Stimulated activated CD4-positive, alpha-beta T cell treated with anti-CD3 and anti-CD28 coated beads, Interleukin-2, amount 100 ng/mL, for 48 hours (primary cell): Measurements from ENCODE around the gene KIF26A.
"Not testable (repeated sequence)": the region's sequence is repeated elsewhere in the genome, so short reads cannot be mapped to it uniquely, and the experiment has no call there.

Source experiments
- DNase-seq, 2 donors: peaks; one replicate each; pipeline ENCODE4 v3.0.0-alpha.2; 2020

Gene KIF26A

DNA sequence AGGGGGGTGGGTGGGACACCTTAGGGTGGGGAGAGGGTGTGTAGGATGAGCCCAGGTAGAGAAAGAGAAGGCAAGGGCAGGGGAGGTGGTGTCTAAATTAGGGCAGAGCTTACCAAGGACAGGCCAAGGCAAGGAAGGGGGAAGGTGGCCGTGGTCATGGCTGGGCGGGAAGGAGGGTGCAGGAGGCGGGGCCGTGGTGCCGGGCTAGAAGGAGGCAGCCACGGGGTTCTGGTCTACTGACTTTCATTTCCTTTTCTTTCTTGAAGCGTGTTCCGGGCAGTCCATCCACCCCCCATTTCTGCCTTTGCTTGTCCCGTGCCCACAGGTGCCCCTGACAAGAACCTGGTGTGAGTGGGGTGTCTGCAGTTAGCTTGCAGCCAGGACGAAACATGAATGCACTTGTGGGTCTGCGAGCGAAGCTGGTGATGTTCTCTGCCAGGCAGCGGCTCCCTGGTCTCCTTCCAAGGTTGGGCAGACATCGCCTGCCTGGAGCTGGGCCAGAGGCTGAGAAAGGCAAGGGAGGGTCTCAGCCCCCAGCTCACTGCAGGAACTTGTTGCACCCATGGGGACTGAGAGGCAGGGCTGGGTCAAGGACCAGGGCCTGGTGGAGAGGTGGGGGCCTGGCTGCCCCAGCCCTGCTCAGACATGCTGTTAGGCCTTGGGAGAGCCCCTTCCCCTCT, 58.2 kb downstream of the KIF26A start:
- DNase-seq = no peak

DNA sequence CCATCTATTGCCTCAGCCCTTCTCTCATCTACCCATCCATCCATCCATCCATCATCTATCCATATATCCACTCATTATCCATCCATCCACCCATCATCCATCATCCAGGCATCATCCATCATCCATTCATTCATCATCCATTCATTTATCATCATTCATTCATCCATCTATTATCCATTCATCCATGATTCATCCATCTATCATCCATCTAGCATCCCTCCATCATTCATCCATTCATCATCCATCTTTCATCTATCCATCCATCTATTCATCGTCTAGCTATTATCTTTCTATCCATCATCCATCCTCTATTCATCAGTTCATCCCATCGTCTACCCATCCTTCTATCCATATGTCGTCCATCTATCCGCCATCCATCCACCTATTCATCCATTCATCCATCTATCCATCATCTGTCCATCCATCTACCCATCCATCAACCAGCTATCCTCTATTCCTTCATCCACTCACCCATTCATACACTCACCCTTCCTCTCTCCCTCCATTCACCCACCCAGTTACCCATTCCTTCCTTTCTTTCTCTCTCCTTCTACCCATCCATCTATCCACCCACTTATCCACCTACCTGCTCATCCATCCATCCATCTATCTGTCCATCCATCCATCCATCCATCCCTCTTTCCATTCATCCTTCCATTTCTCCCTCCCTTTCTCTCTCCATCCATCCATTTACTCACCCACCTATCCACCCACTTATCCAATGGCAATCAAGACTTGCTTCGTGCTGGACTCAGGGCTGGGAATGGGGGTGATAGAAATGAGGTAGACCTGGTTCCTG, 59.3 kb downstream of the KIF26A start:
- no peak for DNase-seq

DNA sequence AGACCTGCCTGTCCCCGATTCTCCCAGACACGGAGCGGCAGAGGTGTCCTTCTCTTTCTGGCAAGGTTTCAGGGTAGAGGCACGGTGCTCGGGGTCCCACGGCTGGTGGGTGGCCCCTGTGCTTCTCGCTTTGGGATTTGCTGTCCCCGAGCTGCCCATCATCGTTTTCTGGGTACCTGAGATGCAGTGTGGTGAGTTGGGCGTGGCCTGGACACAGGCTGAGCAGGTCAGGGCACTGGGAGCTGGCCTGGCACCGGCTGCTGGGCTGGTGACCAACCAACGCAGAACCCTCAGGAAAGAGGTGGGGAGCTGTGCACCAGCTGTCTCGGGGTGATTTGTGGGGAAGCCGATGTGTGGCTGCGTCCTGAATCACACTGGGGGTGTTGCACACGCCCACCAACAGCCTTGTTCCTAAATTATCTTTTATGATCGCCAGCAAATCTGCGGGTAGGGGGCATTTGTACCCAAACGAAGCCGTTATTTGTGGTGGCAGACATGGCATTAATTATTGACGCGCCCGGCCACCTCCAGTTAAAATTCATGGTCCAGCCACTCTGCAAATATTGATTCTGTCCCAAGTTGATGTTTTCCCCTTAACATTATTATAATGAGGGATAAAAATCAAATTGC, 61.0 kb downstream of the KIF26A start:
- no peak for DNase-seq

DNA sequence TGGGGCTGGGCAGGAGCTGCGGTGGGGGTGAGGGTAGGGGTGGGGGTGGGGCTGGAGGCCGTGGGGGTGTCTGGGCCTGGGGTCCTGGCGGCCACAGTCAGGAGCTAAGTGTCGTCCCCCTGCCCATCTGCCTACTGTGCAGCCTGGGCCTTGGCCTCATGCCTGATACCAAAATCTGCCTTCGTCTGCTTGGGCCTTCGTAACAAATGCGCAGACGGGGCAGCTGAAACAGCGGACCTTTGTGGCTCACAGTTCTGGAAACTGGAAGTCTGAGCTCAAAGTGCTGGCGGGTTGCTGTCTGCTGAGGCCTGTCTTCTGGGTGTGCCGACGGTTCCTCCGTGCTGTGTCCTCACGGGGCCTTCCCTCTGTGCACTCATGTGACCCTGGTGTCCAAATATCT, 61.7 kb downstream of the KIF26A start:
- no peak for DNase-seq

DNA sequence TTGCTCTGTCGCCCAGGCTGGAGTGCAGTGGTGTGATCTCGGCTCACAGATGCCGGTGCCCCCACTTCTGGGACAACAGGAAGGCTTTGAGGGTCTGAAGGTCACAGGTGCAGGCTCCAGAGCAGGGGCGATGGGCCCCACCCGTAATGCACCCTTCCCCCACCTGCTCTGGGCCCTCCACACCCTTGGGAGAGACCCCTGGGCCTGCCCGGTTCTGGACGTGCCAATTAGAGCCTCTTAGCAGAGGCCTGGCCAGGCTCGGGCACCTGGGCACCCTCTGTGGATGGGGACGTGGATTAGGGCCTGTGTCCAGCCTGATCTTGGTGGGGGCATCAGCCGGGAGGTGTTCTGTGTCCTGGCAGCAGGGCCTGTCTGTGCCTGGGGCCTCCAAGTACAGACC, 62.2 kb downstream of the KIF26A start:
- no peak for DNase-seq

DNA sequence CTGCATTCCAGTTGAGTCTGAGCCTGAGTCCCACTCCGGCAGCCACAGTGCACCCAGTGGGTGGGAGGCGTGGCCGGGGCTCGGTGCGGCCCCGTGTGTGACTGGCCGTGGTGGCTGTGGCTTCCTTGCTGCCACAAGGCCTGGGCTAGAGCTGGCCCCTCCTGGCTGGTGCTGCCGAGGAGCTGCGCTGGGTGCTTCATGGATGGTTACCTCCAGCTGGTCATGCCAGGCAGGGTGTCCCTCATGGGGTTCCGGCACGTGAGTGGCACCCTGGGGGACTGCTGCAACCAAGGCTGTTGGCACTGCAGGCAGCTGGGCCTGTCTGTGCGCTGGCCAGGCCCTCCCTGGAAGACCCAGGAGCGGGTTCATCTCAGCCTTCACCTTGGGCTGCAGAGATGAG, 62.7 kb downstream of the KIF26A start:
- no peak for DNase-seq

DNA sequence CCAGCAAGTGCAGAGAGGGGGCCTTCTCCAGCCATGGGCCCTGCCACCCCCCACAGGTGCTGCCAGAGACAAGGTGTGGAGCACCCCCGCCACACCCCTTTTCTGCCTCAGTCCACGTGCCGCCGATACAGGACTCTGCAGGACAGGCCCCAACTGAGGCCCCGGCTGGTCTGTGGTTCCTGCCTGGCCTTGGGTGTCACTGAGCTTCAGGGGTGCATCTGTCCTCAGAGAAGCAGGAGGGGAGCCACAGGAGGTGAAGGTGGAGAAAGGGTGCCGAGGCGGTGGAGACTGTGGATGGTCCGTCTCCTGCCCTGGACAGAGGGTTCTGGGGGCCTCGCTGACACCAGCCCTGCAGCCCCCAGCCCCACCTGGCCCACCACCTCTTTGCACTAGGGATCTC, 63.1 kb downstream of the KIF26A start:
- no peak for DNase-seq

DNA sequence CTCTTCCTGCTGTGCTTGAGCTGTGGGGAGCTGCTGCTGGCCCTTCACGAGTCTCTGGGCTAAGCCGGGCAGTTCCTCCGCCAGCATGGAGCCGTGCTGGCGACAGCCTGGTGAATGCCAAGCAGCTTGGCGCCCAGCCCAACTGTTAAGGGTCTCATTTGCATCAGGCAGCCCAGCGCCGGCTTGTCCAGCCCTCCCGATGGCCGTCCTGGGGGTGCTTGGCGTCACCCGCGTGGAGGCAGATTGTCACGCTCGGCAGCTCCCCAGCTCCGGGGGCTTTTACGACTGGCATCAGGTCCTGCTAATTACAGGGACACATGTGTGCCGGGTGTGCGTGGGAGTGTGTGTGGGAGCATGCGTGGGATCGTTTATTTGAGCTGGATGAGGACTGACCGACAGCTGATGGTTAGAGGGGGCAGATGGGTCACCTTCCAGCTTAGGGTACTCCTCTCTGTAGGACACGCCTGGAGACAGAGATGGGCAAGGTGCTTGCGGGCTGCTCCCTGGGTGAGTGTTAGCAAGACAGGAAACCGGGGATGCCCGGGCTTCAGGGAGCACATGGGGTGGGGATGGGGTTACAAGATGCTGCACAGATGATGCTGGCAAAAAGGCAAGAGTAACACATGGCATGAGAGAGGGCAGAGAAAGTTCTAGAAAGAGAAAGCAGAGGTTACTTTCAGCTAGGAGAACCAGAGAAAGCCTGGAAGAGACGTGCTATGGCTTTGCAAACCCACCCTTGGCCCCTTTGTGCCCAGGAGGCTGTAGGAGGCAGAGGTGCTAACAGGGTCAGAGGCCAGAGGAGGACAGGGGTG, 64.1 kb downstream of the KIF26A start:
- no peak for DNase-seq

DNA sequence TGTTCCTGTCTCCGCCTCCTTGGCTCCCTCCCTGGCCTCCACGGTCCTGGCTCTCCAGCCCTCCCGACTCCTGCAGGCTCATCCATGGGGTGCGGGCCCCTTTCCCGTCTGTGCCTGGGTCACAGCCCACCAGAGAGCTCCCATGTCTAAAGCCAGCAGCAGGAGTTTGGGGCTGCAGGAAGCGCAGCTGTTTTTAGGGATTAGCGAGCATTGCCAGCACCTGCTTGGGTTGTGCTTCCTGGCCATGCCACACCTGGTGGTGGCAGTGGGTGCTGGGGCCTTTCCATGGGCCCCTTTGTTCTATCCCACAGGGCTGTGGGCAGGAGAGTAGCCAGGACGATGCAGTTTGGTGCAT, 64.7 kb downstream of the KIF26A start:
- no peak for DNase-seq

DNA sequence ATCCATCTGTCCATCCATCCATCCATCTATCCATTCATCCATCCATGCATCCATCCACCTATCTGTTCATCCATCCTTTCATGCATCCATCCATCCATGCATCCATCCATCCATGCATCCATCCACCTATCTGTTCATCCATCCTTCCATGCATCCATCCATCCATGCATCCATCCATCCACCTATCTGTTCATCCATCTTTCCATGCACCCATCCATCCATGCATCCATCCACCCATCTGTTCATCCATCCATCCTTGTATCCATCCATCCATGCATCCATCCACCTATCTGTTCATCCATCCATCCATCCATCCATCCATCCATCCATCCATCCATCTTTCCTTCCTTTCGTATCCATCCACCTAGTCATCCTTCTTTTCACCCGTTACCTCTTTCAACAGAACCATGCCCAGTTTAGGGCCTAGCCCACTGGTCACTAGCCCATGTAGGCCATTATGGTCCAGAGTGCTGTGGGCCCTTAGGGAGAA, 66.3 kb downstream of the KIF26A start:
- DNase-seq = no peak

DNA sequence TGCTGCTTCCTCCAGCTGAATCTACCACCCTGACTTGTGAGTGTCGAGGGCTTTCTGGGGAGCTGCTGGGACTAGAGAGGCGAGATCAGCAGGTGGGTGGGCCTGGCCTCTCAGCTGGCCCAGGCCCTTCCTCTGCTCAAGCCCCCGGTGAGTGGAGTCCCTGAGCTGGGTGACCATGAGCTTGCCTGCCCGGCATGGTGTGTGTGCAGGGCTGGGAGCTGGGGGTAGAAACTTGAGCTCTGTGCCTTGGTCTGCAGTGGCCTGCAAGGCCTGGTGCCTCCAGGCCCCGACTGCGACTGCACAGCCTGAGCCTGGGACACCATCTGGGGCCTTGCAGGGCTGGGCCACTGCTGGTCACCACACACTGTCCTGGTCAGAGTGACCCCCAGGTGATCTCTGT, 67.4 kb downstream of the KIF26A start:
- DNase-seq = no peak

DNA sequence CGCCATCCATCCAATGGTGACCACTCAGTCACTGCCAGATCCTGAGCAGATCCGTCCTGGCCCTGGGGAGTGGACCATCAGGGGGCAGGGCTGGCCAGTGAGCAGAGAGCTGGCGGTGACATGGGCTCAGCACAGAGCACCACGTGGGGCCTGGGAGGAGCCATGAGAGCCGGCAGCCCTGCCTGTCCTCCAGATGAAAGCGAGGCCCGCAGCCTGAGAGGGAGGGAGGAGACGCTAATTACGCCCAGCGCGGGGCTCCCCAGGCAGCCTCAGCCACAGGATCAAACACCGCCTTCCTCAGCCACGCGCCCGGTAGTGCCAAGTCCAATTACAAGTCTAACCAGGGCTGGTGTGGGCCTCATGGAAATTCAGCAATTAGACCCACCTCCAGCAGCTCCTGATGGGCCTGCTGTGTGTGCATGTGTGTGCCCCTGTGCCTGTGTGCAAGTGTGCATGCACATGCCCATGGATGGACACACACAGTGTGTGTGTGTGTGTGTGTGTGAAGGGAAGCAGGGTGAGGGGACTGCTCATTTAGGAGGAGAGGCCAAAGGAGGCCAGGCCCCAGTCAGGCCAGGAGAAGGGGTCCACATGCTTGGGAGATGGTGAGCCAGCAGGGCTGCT, 68.0 kb downstream of the KIF26A start:
- DNase-seq = no peak

DNA sequence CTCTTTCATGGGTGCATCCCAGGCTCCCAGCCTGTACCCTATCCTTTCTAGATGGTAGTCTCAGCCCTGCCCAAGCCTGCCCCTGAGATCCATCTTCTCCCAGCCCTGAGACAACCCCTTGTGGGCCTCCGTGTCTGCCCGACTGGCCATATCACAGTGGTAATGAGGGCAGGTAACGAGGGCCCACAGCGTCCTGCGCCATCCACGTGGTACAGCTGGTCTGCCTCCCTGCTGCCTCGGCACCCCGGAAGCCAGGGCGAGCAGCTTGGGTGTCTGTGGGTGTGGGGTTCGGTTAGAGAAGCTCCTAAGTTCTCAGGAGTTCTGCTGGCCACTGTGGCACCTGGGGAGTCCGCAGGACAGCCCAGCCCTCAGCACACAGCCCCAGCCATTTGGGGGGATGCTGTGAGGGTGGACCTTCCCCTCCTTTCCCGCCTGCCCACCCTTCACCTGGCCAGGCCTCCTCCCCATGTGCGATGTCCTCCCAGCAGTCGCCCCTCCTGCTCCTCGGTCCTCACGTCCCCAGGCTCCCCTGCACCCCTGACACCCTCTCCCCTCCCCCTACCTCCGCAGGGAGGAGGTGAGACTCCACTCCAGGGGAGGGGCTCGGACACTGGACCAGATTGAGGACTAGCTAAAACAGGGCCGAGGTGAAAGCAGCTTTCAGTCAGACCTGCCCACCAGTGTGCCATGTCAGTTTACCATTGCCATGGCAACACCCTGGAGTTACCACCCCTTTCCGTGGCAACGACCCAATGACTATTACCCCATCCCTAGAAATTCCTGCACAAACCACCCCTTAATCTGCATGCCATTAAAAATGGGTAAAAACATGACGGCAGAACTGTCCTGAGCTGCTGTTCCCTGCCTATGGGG, 69.0 kb downstream of the KIF26A start:
- no peak for DNase-seq

DNA sequence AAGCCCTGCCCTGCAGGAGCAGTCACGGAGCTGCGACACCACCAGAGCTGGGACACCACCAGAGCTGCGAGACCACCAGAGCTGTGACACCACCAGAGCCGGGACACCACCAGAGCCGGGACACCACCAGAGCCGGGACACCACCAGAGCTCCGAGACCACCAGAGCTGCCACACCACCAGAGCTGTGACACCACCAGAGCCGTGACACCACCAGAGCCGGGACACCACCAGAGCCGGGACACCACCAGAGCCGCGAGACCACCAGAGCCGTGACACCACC, 69.6 kb downstream of the KIF26A start:
- not testable (repeated sequence) for DNase-seq

DNA sequence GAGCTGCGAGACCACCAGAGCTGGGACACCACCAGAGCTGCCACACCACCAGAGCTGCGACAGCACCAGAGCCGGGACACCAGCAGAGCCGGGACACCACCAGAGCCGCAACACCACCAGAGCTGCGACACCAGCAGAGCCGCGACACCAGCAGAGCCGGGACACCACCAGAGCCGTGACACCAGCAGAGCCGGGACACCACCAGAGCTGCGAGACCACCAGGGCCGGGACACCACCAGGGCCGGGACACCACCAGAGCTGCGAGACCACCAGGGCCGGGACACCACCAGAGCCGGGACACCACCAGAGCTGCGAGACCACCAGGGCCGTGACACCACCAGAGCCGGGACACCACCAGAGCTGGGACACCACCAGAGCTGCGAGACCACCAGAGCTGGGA, 69.9 kb downstream of the KIF26A start:
- DNase-seq = not testable (repeated sequence)

DNA sequence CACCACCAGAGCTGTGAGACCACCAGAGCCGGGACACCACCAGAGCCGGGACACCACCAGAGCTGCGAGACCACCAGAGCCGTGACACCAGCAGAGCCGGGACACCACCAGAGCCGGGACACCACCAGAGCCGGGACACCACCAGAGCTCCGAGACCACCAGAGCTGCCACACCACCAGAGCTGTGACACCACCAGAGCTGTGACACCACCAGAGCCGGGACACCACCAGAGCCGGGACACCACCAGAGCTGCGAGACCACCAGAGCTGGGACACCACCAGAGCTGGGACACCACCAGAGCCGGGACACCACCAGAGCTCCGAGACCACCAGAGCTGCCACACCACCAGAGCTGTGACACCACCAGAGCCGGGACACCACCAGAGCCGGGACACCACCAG, 70.7 kb downstream of the KIF26A start:
- DNase-seq = not testable (repeated sequence)

DNA sequence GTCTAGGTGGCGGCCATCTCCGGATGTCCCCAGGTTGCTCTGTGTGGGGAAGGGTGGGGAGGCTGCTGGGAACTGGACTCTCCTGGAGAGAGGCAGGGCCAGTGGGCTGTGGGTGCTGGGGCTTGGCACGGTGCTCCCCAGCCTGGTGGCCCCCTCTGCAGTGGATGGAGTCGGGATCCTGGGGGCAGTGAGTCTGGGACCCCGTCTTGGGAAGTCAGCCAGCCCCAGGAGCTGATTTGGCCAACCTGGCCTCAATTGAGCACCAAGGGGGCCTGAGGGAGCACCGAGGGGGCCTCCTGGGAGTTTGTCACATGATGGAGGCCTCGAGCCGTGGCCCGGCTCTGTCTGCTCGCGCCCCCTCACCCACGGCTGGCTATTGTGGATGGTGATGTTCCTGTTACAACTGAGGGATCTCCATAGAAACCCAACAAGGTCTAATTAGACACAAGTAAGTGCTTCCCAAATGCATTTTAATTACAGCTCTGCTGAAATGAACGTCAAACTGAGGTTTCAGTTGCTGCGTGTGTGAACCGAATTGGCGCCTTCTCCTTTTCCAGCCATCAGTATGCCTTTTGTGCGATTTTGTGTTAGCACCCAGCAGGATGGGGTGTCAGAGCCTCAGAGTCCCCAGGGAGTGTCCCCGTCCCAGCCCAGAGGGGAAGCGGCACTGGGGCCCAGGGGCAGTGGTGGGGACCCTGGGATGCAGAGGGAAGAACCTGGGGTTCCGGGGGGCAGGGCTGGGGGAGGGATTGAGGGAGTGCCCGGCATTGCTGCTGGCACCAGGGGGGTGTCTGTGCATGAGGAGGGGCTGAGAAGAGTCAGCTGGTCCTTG, 71.8 kb downstream of the KIF26A start:
- DNase-seq = no peak

DNA sequence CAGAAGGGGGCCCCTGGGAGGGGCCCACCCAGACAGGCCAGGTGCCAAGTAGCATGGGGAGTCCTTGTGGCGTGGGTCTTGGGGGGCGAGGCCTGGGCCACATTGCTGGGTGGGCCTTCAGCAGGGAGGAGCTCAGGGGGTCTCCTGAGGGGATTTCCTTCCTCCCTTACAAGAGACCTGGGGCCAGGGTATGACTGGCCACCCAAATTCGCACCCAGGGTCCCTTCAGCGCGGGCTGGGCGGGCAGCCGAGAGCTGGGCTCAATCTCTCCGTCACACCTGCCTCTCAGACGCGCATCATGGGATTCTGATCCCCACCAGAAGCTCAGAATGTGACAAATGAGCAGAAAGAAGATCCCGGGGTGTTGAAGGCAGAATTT, 72.4 kb downstream of the KIF26A start:
- no peak for DNase-seq

DNA sequence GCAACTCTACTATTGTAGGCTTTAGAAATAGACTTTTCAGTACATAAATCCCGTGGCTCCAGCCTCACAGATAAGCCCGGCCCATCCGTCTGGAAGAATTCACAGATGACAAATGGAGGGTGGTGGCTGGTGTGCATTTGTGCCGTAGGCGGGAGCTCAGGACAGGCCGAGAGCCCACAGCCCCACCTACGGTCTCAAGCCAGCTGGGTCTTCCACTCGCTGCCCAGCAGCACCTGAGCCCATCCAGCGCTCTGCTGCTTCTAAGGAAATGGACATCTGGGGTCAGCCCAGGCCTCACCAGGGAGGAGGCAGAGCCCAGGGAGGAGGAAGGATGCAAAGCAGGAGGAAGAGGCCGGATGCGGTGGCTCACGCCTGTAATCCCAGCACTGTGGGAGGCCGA, 72.8 kb downstream of the KIF26A start:
- no peak for DNase-seq

DNA sequence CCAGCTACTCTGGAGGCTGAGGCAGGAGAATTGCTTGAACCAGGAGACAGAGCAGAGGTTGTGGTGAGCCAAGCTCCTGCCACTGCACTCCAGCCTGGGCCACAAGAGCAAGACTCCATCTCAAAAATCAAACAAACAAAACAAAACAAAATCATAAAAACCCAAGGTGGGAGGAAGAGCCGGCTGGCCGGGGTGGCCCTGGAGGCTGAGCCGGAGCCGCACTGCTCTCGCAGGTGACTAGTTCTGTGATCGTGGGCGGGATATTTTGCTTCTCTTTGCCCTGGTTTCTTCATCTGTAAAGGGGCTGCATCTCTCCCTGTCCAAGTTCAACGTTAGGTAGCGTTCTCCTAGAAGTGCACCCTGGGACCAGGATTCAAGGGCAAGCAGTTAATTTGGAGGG, 73.4 kb downstream of the KIF26A start:
- no peak for DNase-seq
